ENCODE data around the gene GSTO2.

The GSTO2 gene

GRCh38 chr10:104332243-104333031 is 63.5 kb downstream of the GSTO2 start:
- no peaks in the 10 kb centered on the region for H3K36me3 ChIP-seq (ENCODE audit: control insufficient read depth, insufficient read depth, low read length)
- H3K4me3 ChIP-seq (ENCODE audit: low read depth, low read length): no peak overlapping the region
- peaks cover 45% of the 10 kb centered on the region for H3K4me1 ChIP-seq (ENCODE audit: control insufficient read depth, insufficient read depth, low read length)
- no peaks in the 10 kb centered on the region for H3K9me3 ChIP-seq (ENCODE audit: control insufficient read depth, insufficient read depth, low read length)
- no peak overlapping the region for H3K9ac ChIP-seq (ENCODE audit: low read depth, low read length)
- H3K27me3 ChIP-seq (ENCODE audit: control insufficient read depth, insufficient read depth, low read length): no peaks in the 10 kb centered on the region

- Histone ChIP-seq H3K4me3 (ENCODE audit: low read depth, low read length) (no peak overlapping the region), H3K4me1 (ENCODE audit: control insufficient read depth, insufficient read depth, low read length) (peaks cover 38% of the 10 kb centered on the region)
Observed at GRCh38 chr10:104333032-104333727, 64.2 kb downstream of the GSTO2 start.

GRCh38 chr10:104333728-104334373 is 64.9 kb downstream of the GSTO2 start:
- H3K9me3 ChIP-seq (ENCODE audit: control insufficient read depth, insufficient read depth, low read length): no peaks in the 10 kb centered on the region
- H3K9ac ChIP-seq (ENCODE audit: low read depth, low read length): no peak overlapping the region
- no peak overlapping the region for H3K4me3 ChIP-seq (ENCODE audit: low read depth, low read length)
- H3K36me3 ChIP-seq (ENCODE audit: control insufficient read depth, insufficient read depth, low read length): no peaks in the 10 kb centered on the region
- peaks cover 35% of the 10 kb centered on the region for H3K4me1 ChIP-seq (ENCODE audit: control insufficient read depth, insufficient read depth, low read length)
- H3K27me3 ChIP-seq (ENCODE audit: control insufficient read depth, insufficient read depth, low read length): no peaks in the 10 kb centered on the region

More at GRCh38 chr10:104333032-104333727, 64.2 kb downstream of the GSTO2 start:
- H3K9me3 ChIP-seq (ENCODE audit: control insufficient read depth, insufficient read depth, low read length): no peaks in the 10 kb centered on the region
- H3K27me3 ChIP-seq (ENCODE audit: control insufficient read depth, insufficient read depth, low read length): no peaks in the 10 kb centered on the region
- no peak overlapping the region for H3K9ac ChIP-seq (ENCODE audit: low read depth, low read length)
- H3K36me3 ChIP-seq (ENCODE audit: control insufficient read depth, insufficient read depth, low read length): no peaks in the 10 kb centered on the region

- no peak overlapping the region for H3K9ac ChIP-seq (ENCODE audit: low read depth, low read length)
- H3K4me1 ChIP-seq (ENCODE audit: control insufficient read depth, insufficient read depth, low read length): peaks cover 35% of the 10 kb centered on the region
- H3K27me3 ChIP-seq (ENCODE audit: control insufficient read depth, insufficient read depth, low read length): peaks cover 5% of the 10 kb centered on the region
- no peaks in the 10 kb centered on the region for H3K36me3 ChIP-seq (ENCODE audit: control insufficient read depth, insufficient read depth, low read length)
- no peak overlapping the region for H3K4me3 ChIP-seq (ENCODE audit: low read depth, low read length)
- no peaks in the 10 kb centered on the region for H3K9me3 ChIP-seq (ENCODE audit: control insufficient read depth, insufficient read depth, low read length)
Observed at GRCh38 chr10:104334561-104334960, 65.6 kb downstream of the GSTO2 start.

GRCh38 chr10:104334965-104335650 is 66.1 kb downstream of the GSTO2 start:
- peaks cover 10% of the 10 kb centered on the region for H3K27me3 ChIP-seq (ENCODE audit: control insufficient read depth, insufficient read depth, low read length)
- no peak overlapping the region for H3K4me3 ChIP-seq (ENCODE audit: low read depth, low read length)
- H3K36me3 ChIP-seq (ENCODE audit: control insufficient read depth, insufficient read depth, low read length): no peaks in the 10 kb centered on the region
- no peak overlapping the region for H3K9ac ChIP-seq (ENCODE audit: low read depth, low read length)
- H3K9me3 ChIP-seq (ENCODE audit: control insufficient read depth, insufficient read depth, low read length): no peaks in the 10 kb centered on the region
- H3K4me1 ChIP-seq (ENCODE audit: control insufficient read depth, insufficient read depth, low read length): peaks cover 33% of the 10 kb centered on the region

GRCh38 chr10:104336821-104337467 is 68.0 kb downstream of the GSTO2 start:
- H3K36me3 ChIP-seq (ENCODE audit: control insufficient read depth, insufficient read depth, low read length): no peaks in the 10 kb centered on the region
- peaks cover 22% of the 10 kb centered on the region for H3K4me1 ChIP-seq (ENCODE audit: control insufficient read depth, insufficient read depth, low read length)
- H3K9ac ChIP-seq (ENCODE audit: low read depth, low read length): peak overlapping the region; percentile 9
- H3K4me3 ChIP-seq (ENCODE audit: low read depth, low read length): peak overlapping the region; percentile 82
- no peaks in the 10 kb centered on the region for H3K9me3 ChIP-seq (ENCODE audit: control insufficient read depth, insufficient read depth, low read length)
- peaks cover 13% of the 10 kb centered on the region for H3K27me3 ChIP-seq (ENCODE audit: control insufficient read depth, insufficient read depth, low read length)

GRCh38 chr10:104337521-104337984 is 68.6 kb downstream of the GSTO2 start:
- peak overlapping the region; percentile 82 for H3K4me3 ChIP-seq (ENCODE audit: low read depth, low read length)
- H3K27me3 ChIP-seq (ENCODE audit: control insufficient read depth, insufficient read depth, low read length): peaks cover 13% of the 10 kb centered on the region
- peak overlapping the region; percentile 80 for H3K9ac ChIP-seq (ENCODE audit: low read depth, low read length)
- no peaks in the 10 kb centered on the region for H3K36me3 ChIP-seq (ENCODE audit: control insufficient read depth, insufficient read depth, low read length)
- no peaks in the 10 kb centered on the region for H3K9me3 ChIP-seq (ENCODE audit: control insufficient read depth, insufficient read depth, low read length)
- peaks cover 16% of the 10 kb centered on the region for H3K4me1 ChIP-seq (ENCODE audit: control insufficient read depth, insufficient read depth, low read length)

GRCh38 chr10:104337985-104338735 is 69.2 kb downstream of the GSTO2 start, which contains the start of gene ITPRIP:
TSS of gene ITPRIP (minus strand) at chr10:104338465. CDS start at chr10:104316051, 22,414 bp downstream.
- H3K9ac ChIP-seq (ENCODE audit: low read depth, low read length): peak within 1 kb of the TSS; percentile 80
- H3K36me3 ChIP-seq (ENCODE audit: control insufficient read depth, insufficient read depth, low read length): no peaks in the 10 kb centered on the region
- no peaks in the 10 kb centered on the region for H3K9me3 ChIP-seq (ENCODE audit: control insufficient read depth, insufficient read depth, low read length)
- peaks cover 13% of the 10 kb centered on the region for H3K27me3 ChIP-seq (ENCODE audit: control insufficient read depth, insufficient read depth, low read length)
- peak within 1 kb of the TSS; percentile 82 for H3K4me3 ChIP-seq (ENCODE audit: low read depth, low read length)
- peaks cover 10% of the 10 kb centered on the region for H3K4me1 ChIP-seq (ENCODE audit: control insufficient read depth, insufficient read depth, low read length)

GRCh38 chr10:104339469-104340110 is 70.6 kb downstream of the GSTO2 start:
- peaks cover 13% of the 10 kb centered on the region for H3K27me3 ChIP-seq (ENCODE audit: control insufficient read depth, insufficient read depth, low read length)
- no peaks in the 10 kb centered on the region for H3K9me3 ChIP-seq (ENCODE audit: control insufficient read depth, insufficient read depth, low read length)
- peak overlapping the region; percentile 32 for H3K9ac ChIP-seq (ENCODE audit: low read depth, low read length)
- peak overlapping the region; percentile 82 for H3K4me3 ChIP-seq (ENCODE audit: low read depth, low read length)
- H3K36me3 ChIP-seq (ENCODE audit: control insufficient read depth, insufficient read depth, low read length): no peaks in the 10 kb centered on the region
- H3K4me1 ChIP-seq (ENCODE audit: control insufficient read depth, insufficient read depth, low read length): peaks cover 7% of the 10 kb centered on the region

- Histone ChIP-seq H3K9me3 (ENCODE audit: control insufficient read depth, insufficient read depth, low read length) (no peaks in the 10 kb centered on the region), H3K4me1 (ENCODE audit: control insufficient read depth, insufficient read depth, low read length) (peaks cover 7% of the 10 kb centered on the region), H3K36me3 (ENCODE audit: control insufficient read depth, insufficient read depth, low read length) (no peaks in the 10 kb centered on the region), H3K27me3 (ENCODE audit: control insufficient read depth, insufficient read depth, low read length) (peaks cover 13% of the 10 kb centered on the region), H3K9ac (ENCODE audit: low read depth, low read length) (no peak overlapping the region), H3K4me3 (ENCODE audit: low read depth, low read length) (no peak overlapping the region)
Observed at GRCh38 chr10:104340111-104340526, 71.1 kb downstream of the GSTO2 start.
